ENCODE measurements around the gene NUDT1.

The NUDT1 gene

DNA sequence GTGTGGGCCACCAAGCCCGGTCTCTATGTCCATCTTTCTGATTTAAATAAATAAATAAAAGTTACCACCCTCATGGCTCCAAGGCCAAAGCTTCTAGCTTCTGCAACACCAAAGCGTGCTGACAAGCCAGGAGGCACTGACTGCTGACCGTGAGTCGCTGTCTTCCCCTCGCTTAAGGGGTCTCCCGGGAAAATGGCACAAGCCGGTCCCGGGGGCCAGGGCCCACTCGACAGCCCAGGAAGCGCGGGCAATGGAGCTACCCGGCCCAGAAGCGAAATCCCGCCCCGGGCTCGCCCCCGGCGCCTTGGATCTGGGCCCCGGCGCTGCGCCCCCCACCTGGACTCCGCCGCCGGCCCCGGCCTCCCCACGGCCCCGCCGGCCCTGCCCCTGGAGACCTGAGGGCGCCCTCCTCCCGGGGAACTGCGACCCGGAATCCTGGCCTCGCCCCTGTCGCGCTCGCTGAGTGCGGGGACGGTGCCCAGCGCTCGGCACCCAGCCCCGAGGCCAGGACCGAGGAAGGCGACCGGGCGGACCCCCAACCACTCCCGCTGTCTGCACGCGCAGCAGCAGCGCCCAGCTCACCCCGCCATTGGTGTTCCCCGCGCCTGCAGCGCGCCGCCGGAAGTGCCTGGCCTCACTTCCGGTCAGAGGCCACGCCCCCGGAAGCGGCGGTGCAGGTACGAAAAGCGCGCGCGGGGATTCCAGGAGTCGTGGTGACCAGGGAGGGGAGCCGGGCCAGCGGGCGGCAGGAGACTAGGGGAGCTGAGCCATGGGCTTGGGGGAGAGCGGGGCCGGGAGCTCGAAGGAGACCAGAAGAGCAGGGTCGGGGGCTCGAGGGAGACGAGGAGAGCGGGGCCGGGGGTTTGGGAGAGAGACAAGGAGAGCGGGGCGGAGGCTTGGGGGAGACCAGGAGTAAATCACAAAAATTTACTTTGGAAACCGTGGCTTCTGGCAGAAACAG is at the start of gene NUDT1, which contains the start of gene MRM2:
Gene NUDT1 (plus strand): TSS at position 647 of the 961 bp plus-strand sequence. CDS start 2,349 bp downstream, outside the sequence.
Gene MRM2 (minus strand): TSS at position 626 of the 961 bp plus-strand sequence. CDS start 36 bp downstream, at position 590.
- peak; percentile 50 for DNase-seq

DNA sequence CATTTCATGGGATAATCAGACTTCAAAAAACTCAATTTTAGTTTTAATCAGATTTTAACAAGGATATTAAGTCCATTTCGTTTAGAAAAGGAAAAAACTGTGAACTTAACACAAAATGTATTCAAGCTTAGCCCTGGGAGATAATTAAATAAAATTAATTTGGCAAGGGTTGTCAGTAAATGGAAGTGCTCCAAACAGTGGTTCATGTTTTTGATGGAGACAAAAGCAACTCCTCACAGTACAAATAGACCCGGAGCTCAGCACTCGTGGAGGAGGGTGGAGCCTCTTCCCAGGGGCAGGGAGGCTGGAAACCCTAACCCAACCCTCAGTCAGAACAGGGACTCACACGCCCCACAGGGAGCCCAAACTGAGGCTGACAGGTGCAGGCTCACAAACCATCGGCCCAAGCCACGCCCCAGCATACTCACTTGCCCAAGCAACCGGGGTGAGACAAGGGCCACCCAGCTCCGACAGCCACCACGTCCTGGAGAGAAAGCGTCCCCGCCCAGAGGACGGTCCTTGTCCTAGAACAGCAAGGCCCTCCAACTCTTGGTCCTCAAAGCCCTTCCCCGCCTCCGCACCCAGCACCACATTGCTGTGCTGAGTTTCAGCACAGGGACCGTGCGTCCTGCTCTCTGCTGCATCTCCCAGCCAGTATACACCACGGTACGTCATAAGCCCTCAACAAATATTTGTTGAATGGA is 49.0 kb upstream of the NUDT1 start:
- peak; percentile 89 for DNase-seq

GRCh38 chr7:2193575-2194305 is 48.3 kb upstream of the NUDT1 start:
- DNase-seq: no peak

DNA sequence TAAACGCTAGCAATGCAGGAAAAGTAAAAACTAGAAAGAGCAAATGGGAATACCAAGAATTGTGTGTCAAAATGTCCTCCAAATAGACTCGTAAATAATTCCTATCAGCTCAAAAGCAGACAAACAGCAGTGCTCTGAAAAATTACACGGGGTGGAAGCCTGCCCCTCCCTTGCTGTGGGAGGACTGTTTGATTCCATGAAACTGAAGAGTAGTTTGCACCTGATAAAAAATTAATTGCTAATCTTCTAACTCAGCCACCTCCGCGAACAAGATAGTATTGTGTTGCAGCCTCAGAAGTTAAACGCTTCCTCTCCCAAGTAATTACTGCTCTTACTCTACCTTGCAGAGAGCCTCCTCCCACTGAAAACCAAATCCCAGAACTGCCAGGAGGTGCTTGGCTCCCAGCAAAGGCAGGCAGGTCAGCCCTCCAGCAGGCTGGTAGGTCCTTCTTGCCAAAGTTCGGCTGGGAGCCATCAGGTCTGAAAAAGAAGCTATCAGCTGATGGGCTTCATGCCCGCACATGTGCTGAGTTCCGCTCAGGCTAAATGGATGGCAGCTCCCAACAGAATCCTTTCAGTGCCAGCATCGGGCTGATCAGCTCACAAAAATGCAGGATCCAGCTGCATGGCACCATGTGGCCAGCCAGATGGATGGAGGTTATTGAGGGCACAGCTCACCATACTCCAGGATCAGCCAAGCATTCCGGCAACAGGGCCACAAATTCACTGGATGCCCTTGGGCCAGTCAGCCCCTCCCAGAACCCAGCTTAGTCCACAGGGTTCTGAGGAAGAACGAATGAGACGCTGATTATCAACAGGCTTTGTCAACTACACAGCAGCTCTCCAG is 46.4 kb upstream of the NUDT1 start:
- peak; percentile 68 for DNase-seq

DNA sequence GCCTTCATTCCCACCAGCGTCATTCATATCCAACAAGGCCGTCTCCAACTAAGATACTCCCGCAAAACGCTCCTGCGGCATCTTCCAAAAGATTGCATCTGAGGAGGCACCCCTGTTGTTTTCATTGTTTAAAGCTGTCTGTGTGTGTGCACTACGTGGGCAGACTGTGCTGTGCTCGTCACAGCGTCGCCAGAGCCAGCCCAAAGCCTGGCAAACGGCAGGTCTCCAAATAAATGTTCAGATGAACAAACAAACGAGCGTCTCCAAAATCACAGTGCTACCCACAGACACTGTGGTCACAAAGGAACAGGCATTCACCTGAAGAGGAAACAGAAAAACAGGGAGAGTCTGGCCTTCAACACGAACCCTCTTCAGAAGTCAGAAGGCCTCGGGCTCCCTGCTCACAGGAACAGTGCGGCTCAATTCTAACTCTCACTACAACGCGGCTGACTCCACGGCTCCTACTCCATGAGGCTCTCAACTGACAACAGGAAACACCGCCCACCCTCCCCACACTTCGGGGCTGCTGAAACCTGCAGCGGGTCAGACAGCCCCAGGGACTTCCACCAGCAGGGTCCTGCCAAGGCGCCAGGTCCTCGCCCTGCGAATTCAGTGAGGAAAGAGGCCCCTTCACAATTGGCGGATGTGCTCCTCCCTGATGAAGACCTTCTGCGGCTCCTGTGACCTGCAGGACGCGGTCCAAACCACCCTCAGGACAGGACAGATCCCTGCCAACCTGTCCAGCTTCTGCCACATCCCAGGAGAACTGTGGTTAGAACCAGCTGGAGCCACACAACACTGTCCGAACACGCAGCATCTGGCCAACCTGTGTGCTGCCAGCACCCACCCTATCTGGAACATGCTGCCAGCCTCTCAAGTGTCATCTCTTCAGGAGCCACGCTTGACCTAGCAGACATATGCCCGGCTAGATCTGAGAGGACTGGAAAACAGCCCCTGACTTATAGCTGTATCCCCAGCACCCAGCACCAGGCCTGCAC is 45.3 kb upstream of the NUDT1 start:
- DNase-seq: peak; percentile 66

GRCh38 chr7:2197436-2198155 is 44.4 kb upstream of the NUDT1 start:
- DNase-seq: no peak

GRCh38 chr7:2198206-2198605 is 43.8 kb upstream of the NUDT1 start:
- DNase-seq: peak; percentile 94

DNA sequence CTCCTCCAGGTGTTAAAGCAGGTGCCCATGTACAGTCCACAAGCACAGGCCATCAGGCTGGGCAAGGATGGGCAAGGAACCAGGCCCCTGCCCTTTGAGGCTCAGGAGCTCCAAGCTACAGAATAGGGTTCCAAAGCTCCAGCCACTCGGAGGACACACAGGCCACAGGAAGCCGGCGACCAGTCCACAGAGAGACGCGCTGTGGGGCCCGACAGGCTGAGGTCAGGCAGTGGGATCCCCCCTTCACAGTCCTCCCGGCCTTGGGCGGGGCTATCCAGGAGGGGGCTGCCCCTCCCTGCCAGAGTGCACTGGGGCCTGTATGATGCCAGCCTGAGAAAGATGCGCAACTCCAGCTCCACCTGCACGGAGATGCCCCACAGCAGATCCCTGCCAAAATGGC is 43.3 kb upstream of the NUDT1 start:
- DNase-seq: no peak

DNA sequence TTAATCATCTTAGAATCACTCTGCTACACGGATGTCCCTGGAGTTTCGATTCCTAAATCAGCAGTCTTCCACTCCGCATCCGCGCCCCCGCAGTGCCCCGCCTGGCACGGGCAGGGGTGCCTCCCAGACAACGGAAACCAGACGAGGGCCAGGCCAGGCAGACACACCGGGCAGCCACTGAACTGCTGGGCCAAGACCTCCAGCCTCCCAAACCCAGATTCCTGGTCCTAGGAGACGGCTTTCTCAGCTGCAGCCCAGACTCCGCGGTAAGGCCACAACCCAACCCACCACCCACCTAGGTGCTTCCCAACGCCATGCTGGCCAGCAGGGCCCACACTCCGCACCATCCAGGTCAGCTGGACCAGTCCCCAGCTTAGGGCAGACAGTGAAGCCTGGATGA is 42.5 kb upstream of the NUDT1 start:
- no peak for DNase-seq

GRCh38 chr7:2199956-2200583 is 42.0 kb upstream of the NUDT1 start:
- no peak for DNase-seq

DNA sequence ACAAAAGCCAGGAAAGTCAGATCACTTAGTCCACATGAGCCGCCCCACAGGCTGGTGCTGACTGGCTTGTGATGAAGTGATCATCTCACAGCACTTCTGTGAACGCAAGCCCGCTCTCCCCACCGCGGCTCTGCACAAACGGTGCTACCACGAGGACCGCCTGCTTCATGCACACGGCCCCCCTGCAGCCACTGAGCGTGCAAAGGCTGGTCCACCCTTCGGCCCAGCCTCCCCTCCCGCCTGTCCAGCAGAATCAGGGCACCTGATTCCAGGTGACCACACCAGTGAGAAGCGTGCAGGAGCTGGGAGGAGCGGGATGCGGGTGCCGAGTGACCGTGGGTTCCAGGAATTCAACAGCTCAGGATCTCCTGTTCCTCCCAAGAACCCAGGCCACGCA is 41.4 kb upstream of the NUDT1 start:
- DNase-seq: no peak

- DNase-seq: no peak
Observed at GRCh38 chr7:2201128-2201527, 40.9 kb upstream of the NUDT1 start.

DNA sequence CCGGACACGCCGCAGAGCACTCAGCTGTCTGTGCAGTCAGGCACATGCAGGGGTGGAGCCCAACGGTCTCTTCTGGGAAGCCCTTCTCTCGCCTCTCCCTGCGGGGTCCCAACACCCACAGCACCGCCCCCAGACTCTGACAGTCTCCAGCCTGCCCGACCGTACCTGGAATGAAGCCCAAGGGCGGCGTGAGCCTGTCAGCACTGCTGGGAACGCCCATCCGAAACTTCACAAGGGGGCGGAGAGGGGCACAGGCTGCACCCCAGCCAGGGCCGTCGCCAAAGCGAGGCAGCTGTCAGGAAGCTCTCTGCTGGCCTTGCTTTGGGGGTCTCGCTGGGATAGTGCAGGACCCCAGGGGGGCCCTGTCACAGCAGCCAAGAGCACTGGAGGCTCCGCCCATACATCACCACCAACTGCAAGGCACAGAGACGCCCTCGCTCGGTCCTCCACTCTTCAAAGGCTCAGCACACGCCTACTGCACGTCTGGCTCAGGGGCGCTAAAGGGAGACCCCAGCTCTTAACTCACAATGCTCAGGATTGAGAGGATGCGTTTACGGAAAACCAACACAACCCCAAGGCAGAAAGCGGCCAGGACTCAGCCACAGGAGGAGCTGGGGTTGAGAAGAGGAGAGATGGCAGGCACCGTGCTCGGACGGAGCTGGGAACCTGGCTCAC is 40.2 kb upstream of the NUDT1 start:
- DNase-seq: no peak

GRCh38 chr7:2202361-2202761 is 39.7 kb upstream of the NUDT1 start:
- no peak for DNase-seq

- DNase-seq: peak; percentile 21
Observed at GRCh38 chr7:2202901-2203765, 38.9 kb upstream of the NUDT1 start.

DNA sequence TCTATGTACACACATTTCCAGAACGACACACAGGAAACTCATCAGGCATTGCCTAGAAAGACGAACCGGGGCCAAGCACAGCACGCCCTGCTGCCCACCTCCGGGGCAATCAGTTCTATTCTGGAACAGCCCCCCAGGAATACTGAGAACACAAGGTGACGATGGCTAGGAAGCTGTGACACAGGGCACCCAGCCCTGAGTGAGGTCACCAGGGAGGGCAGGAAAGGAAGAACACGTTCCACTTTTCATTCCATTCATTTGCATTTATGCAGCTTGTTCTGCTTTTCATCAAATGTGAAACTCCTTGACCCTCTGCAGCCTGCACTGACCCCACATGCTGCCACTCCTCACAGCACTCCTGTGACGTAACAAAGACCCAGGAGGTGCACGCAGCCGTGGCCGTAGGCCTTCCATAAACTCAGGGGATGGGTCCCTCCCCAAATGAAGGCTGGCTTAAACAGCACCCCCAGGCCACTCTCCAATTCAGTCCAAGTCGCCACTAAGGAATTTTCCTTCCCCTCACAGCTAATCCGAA is 38.2 kb upstream of the NUDT1 start:
- DNase-seq: no peak

DNA sequence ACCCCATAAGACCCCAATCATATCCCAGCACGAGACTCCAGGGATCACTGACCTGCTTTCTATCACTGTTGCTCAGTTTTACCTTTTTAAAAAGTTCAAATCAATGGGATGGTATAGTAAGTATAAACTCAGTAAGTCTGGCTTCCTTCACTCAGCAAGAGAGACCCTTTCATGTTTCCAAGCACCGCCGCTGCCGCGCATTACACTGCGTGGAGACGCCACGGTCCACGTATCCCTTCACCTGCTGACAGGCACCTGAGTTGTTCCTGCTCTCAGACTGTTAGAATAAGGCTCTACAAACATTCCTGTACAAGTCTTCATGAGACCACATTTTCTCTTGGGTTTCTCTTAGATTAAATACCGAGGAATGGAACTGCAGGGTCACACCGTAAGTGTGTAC is 37.6 kb upstream of the NUDT1 start:
- DNase-seq: no peak

Measured in DMS79 (cell line).